MCF 10A (cell line): ENCODE data around the gene RNF44. TPM values are rescaled to one million over a fixed set of nuclear protein-coding genes. Genes with fewer than 3 reads are reported as not detected.

Experiments
- BruUV-seq: library from RNA; stranded (reverse); fragments of 400-500 nt; replicated peaks from 2 replicates; lab custom pipeline; 2021; lab: Mats Ljungman, UMichigan
- CTCF ChIA-PET: fragments of 300-600 bp; sonication (Branson Sonifier 250); formaldehyde crosslinking; extraction: SDS; loops from one replicate; lab custom pipeline; 2021; ENCODE audit warnings: antibody characterized with exemption, inconsistent platforms; lab: Yijun Ruan, JAX
- POLR2A ChIA-PET: fragments of 300-600, 350-650 bp; sonication (Branson Sonifier 250); formaldehyde crosslinking; extraction: SDS; loops from one replicate; lab custom pipeline; 2020; ENCODE audit warnings: antibody characterized with exemption, inconsistent platforms; lab: Yijun Ruan, JAX
- DNase-seq: peaks from one replicate; pipeline ENCODE4 v3.0.0-alpha.2; 2018; ENCODE audit not compliant: unreplicated experiment
- H3K27ac Mint-ChIP-seq: one replicate; pipeline ENCODE4 v1.8.0; 2022; ENCODE audit warnings: mild to moderate bottlenecking, low read depth, mixed read lengths; ENCODE audit not compliant: unreplicated experiment
- H3K27me3 Mint-ChIP-seq: one replicate; pipeline ENCODE4 v1.8.0; 2022; ENCODE audit warnings: mixed read lengths; ENCODE audit not compliant: insufficient read depth, unreplicated experiment
- H3K36me3 Mint-ChIP-seq: one replicate; pipeline ENCODE4 v1.8.0; 2022; ENCODE audit warnings: mild to moderate bottlenecking, moderate library complexity, mixed read lengths; ENCODE audit not compliant: insufficient read depth, unreplicated experiment
- H3K4me1 Mint-ChIP-seq: one replicate; pipeline ENCODE4 v1.8.0; 2022; ENCODE audit warnings: mixed read lengths; ENCODE audit not compliant: insufficient read depth, unreplicated experiment
- H3K4me3 Mint-ChIP-seq: one replicate; pipeline ENCODE4 v1.8.0; 2022; ENCODE audit warnings: mild to moderate bottlenecking, moderate library complexity, mixed read lengths; ENCODE audit not compliant: unreplicated experiment
- H3K9me3 Mint-ChIP-seq: one replicate; pipeline ENCODE4 v1.8.0; 2022; ENCODE audit warnings: mixed read lengths; ENCODE audit not compliant: unreplicated experiment
- intact Hi-C: fragments of 100-400 bp; cut with micrococcal nuclease; formaldehyde crosslinking; loops from 2 replicates; pipeline ENCODE4 v1.14.1; 2022
- total RNA-seq: library from RNA; stranded (reverse); gene quantifications from 2 replicates; pipeline ENCODE4 v1.2.3, GENCODE V29; 2022
- TF ChIP-seq, protein P1 (sequence below): fragments of 200-600 bp; IDR thresholded peaks from one replicate; pipeline ENCODE4 v1.8.0; 2022; ENCODE audit warnings: antibody characterized with exemption, mild to moderate bottlenecking; ENCODE audit not compliant: unreplicated experiment

The RNF44 gene
- total RNA-seq, 1 experiment from 2014 or later = 60.1 TPM

DNA sequence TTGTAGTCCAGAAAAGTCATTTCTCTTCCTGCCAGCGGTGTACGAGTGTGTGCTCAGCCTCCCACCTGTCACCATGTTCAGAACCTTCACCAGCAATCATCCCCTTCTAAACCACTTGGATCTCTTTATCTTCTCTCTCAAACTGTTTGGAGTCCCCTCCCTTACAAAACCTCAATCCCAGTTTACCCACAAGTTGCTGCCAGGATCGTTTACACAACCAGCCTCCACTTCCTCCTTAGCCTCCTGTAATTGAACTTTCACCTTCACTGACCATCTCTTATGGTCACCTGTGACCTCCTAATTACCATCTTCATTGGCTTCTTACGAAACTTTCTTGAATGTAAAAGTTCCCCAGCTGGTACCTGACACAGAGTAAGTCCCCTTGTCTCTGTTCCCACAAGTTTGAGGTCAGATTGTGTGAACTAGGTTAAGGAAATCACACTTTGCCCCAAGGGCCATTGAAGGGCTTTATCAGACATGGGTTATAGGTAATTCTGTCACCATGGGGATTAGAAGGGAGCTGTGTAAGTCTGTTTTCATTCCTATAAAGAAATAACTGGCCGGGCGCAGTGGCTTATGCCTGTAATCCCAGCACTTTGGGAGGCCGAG lies 20.0 kb downstream of the RNF44 start:
- POLR2A ChIA-PET = interaction anchor here (0.7 kb wide), 1 partner anchor 165 kb away, joined by 4 read pairs; no protein-coding TSS in a partner anchor
- Mint-ChIP-seq H3K27me3 (no peaks in the 10 kb centered on the region), H3K4me3 (no peak overlapping the region), H3K9me3 (no peaks in the 10 kb centered on the region), H3K27ac (no peak overlapping the region), H3K36me3 (no peaks in the 10 kb centered on the region), H3K4me1 (peaks cover under 1% of the 10 kb centered on the region)
- CTCF ChIA-PET = interaction anchor here (0.6 to 1.0 kb wide), 2 partner anchors 61 to 95 kb away, joined by 3 to 4 read pairs; no protein-coding TSS in a partner anchor
- TF ChIP-seq, protein P1, sequence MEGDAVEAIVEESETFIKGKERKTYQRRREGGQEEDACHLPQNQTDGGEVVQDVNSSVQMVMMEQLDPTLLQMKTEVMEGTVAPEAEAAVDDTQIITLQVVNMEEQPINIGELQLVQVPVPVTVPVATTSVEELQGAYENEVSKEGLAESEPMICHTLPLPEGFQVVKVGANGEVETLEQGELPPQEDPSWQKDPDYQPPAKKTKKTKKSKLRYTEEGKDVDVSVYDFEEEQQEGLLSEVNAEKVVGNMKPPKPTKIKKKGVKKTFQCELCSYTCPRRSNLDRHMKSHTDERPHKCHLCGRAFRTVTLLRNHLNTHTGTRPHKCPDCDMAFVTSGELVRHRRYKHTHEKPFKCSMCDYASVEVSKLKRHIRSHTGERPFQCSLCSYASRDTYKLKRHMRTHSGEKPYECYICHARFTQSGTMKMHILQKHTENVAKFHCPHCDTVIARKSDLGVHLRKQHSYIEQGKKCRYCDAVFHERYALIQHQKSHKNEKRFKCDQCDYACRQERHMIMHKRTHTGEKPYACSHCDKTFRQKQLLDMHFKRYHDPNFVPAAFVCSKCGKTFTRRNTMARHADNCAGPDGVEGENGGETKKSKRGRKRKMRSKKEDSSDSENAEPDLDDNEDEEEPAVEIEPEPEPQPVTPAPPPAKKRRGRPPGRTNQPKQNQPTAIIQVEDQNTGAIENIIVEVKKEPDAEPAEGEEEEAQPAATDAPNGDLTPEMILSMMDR = no peak
- DNase-seq = no peak
- intact Hi-C loops = no loop called here
- no TSS peak for BruUV-seq

DNA sequence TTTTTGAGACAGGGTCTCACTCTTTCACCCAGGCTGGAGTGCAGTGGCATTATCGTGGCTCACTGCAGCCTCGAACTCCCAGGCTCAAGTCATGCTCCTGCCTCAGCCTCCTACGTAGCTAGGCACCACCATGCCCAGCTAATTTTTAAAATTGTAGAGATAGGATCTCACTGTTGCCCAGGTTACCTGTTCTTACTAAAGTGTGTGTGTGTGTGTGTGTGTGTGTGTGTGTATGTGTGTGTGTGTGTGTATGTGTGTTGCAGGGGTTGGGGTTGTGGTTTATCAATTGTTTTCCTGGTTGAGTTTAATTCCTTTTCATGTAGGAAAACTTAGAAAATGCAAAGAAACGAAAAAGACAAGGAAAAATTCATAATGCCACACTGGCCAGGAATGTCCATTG lies 21.8 kb downstream of the RNF44 start:
- Mint-ChIP-seq H3K36me3 (peaks cover 7% of the 10 kb centered on the region), H3K9me3 (no peaks in the 10 kb centered on the region), H3K27me3 (no peaks in the 10 kb centered on the region), H3K27ac (no peak overlapping the region), H3K4me1 (no peaks in the 10 kb centered on the region), H3K4me3 (no peak overlapping the region)
- POLR2A ChIA-PET = interaction anchor here (0.6 kb wide), 1 partner anchor 10 kb away, joined by 3 read pairs; no protein-coding TSS in a partner anchor
- intact Hi-C loops = no loop called here
- CTCF ChIA-PET = interaction anchor here (1.7 kb wide), 1 partner anchor 67 kb away, joined by 7 read pairs; the partner anchor contains the start of gene FAF2
- no TSS peak for BruUV-seq
- no peak for DNase-seq
- TF ChIP-seq, protein P1 = no peak

DNA sequence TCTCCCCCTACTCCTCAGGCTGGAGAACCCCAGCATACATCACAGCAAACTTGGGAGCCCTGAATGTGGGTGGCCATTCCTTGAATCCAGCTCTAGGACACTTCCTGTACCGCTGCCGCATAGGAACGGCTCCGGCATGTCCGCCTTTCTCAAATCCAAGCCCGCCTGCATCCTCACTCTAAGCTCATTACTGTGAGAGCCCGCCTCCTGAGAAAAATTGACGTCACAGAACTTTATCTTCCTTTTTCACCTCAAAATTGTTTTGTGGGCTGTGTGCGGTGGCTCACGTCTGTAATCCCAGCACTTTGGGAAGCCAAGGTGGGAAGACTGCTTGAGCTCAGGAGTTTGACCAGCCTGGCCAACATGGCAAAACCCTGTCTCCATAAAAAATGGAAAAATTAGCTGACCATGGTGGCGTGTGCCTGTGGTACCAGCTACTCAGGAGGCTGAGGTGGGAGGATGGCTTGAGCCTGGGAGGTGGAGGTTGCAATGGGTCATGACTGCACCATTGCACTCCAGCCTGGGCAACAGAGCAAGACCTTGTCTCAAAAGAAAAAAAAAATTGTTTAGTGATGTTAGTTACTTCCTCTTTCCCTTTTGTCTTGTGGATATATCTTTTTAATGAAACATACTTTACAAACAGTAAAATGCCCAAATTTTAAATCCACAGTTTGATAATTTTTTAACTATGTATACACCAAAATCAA lies 22.8 kb downstream of the RNF44 start:
- Mint-ChIP-seq H3K27ac (no peak overlapping the region), H3K27me3 (no peaks in the 10 kb centered on the region), H3K9me3 (no peaks in the 10 kb centered on the region), H3K4me1 (no peaks in the 10 kb centered on the region), H3K36me3 (peaks cover 17% of the 10 kb centered on the region), H3K4me3 (no peak overlapping the region)
- POLR2A ChIA-PET = no interaction called here
- TF ChIP-seq, protein P1 = no peak
- intact Hi-C loops = no loop called here
- BruUV-seq = TSS peak; percentile 2
- CTCF ChIA-PET = interaction anchor here (0.8 to 1.7 kb wide), 3 partner anchors 19 to 143 kb away, joined by 3 to 7 read pairs (median 4); partner anchors contain the start of gene FAF2
- no peak for DNase-seq

DNA sequence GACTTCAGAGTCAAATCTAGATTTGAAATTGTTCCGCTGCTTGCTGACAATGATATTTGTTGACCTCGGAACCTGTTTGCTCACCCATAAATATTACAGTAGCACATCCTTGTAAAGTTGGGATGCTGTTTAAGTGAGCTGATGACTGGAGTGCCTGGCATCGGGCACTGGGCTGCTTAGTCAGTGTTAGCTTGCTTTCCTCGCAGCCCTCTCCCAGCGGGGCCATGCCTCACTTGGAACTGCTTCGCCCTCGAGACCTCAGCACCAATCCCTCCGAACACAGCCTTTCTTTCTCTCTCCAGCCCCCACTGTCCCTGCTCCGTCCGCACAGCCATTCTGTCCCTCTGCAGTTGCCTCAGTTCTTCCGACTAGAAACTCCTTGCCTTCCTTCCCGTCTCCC lies 23.4 kb downstream of the RNF44 start:
- Mint-ChIP-seq H3K4me3 (no peak overlapping the region), H3K9me3 (no peaks in the 10 kb centered on the region), H3K27me3 (no peaks in the 10 kb centered on the region), H3K27ac (no peak overlapping the region), H3K36me3 (peaks cover 23% of the 10 kb centered on the region), H3K4me1 (no peaks in the 10 kb centered on the region)
- POLR2A ChIA-PET = no interaction called here
- TF ChIP-seq, protein P1 = no peak
- no peak for DNase-seq
- no TSS peak for BruUV-seq
- intact Hi-C loops = no loop called here
- CTCF ChIA-PET = interaction anchor here (0.8 to 1.7 kb wide), 3 partner anchors 20 to 144 kb away, joined by 3 to 7 read pairs (median 4); partner anchors contain the start of gene FAF2
